Lower leg skin (tissue), 4 donors: ENCODE results near the gene ZBTB18. TPM values are rescaled to one million over a fixed set of nuclear protein-coding genes. Genes with fewer than 3 reads are reported as not detected.

Source experiments
- DNase-seq, 2 donors: peaks; one replicate each; pipeline ENCODE4 v3.0.0-alpha.2; 2019; ENCODE audit warnings: low spot score in 2 of 2
- H3K4me3 ChIP-seq: fragments of 200-600 bp; sonication (generic); 2 replicates; pipeline ENCODE4 v1.5.1; 2017; ENCODE audit warnings: mild to moderate bottlenecking, low read depth; ENCODE audit not compliant: poor library complexity, severe bottlenecking
- CTCF ChIP-seq, 3 donors: fragments of 450-650 bp; IDR thresholded peaks; one replicate each; pipeline ENCODE4 v1.5.1; 2016; ENCODE audit warnings: antibody characterized with exemption in 3 of 3, mild to moderate bottlenecking in 3 of 3, moderate library complexity in 2 of 3
- POLR2A ChIP-seq, 2 donors: fragments of 450-650 bp; IDR thresholded peaks; one replicate each; pipeline ENCODE4 v1.6.1; 2016 to 2017; ENCODE audit warnings: antibody characterized with exemption in 2 of 2, mild to moderate bottlenecking in 1 of 2, moderate library complexity in 1 of 2
- WGBS, 2 donors: methylation state at CpG; one replicate each; pipeline ENCODE4 v1.1.5; 2018; 5-methylcytosine and 5-hydroxymethylcytosine counted together
- intact Hi-C: fragments of 100-400 bp; cut with DNase I; formaldehyde crosslinking; loops from one replicate; pipeline ENCODE4 v1.15.0; 2023; ENCODE audit warnings: low total_unique reads
- total RNA-seq, 4 donors: library from RNA; depleted of rRNA; stranded (reverse); fragments of >200 nt; gene quantifications; one replicate each; pipeline ENCODE4 v1.1.0, GENCODE V29; 2016

The ZBTB18 gene
- total RNA-seq, 4 donors from 2014 or later, result 10.6 to 14.3 (median 11.7) TPM

- intact Hi-C loops, result no loop called here
- WGBS, 2 donors, result 96 to 97% methylated on average over 27 of the region's 27 CpGs
- no peak for TF ChIP-seq CTCF (IDR thresholded peaks at IDR 0.05)
- no peak overlapping the region for H3K4me3 ChIP-seq
- DNase-seq, result peak in 1 of 2 donors; percentile 59
Measured at GRCh38 chr1:244054924-244055263, 3.8 kb downstream of the ZBTB18 start.

- 74 to 78% methylated on average over 6 of the region's 6 CpGs for WGBS, 2 donors
- H3K4me3 ChIP-seq, result no peak overlapping the region
- DNase-seq, result no peak
- no peak for TF ChIP-seq CTCF (IDR thresholded peaks at IDR 0.05)
- no peak for TF ChIP-seq POLR2A (IDR thresholded peaks at IDR 0.05)
- intact Hi-C loops, result no loop called here
Measured at GRCh38 chr1:244056577-244056976, 5.5 kb downstream of the ZBTB18 start.

- TF ChIP-seq CTCF (IDR thresholded peaks at IDR 0.05) (no peak), POLR2A (IDR thresholded peaks at IDR 0.05) (no peak)
- DNase-seq, result no peak
- intact Hi-C loops, result no loop called here
- H3K4me3 ChIP-seq, result no peak overlapping the region
- WGBS, 2 donors, result 86 to 89% methylated on average over 12 of the region's 12 CpGs
Measured at GRCh38 chr1:244057474-244058385, 6.6 kb downstream of the ZBTB18 start.

- no peak for TF ChIP-seq CTCF (IDR thresholded peaks at IDR 0.05)
- no peak for TF ChIP-seq POLR2A (IDR thresholded peaks at IDR 0.05)
- intact Hi-C loops, result no loop called here
- no peak for DNase-seq
- no peak overlapping the region for H3K4me3 ChIP-seq
- WGBS, 2 donors, result 83 to 87% methylated on average over 1 of the region's 1 CpG
Measured at GRCh38 chr1:244060117-244060516, 9.0 kb downstream of the ZBTB18 start.

- intact Hi-C loops, result no loop called here
- H3K4me3 ChIP-seq, result no peak overlapping the region
- no peak for TF ChIP-seq POLR2A (IDR thresholded peaks at IDR 0.05)
- TF ChIP-seq CTCF (IDR thresholded peaks at IDR 0.05), result no peak
- no peak for DNase-seq
- WGBS, 2 donors, result 94 to 98% methylated on average over 2 of the region's 2 CpGs
Measured at GRCh38 chr1:244060686-244061085, 9.6 kb downstream of the ZBTB18 start.
